GM10248 (cell line): ENCODE measurements around the gene PDE4B.

ENCODE experiments used
- CTCF ChIA-PET: fragments of 300-600 bp; sonication (Branson Sonifier 250); formaldehyde crosslinking; extraction: SDS; loops from one replicate; lab custom pipeline; 2021; ENCODE audit warnings: antibody characterized with exemption; lab: Yijun Ruan, JAX
- POLR2A ChIA-PET: fragments of 350-650 bp; sonication (Branson Sonifier 250); formaldehyde crosslinking; extraction: SDS; loops from one replicate; lab custom pipeline; 2020; ENCODE audit warnings: antibody characterized with exemption; lab: Yijun Ruan, JAX
- DNase-seq: peaks from one replicate; pipeline ENCODE4 v3.0.0; 2012; ENCODE audit errors: extremely low spot score
- CTCF ChIP-seq: IDR thresholded peaks from 2 replicates; pipeline ENCODE4 v1.5.1; 2012; ENCODE audit warnings: mild to moderate bottlenecking, low read depth; ENCODE audit errors: extremely low read depth, missing control alignments, control extremely low read depth

The PDE4B gene

GRCh38 chr1:65955503-65955902 is 162.8 kb downstream of the PDE4B start:
- DNase-seq: no peak
- TF ChIP-seq CTCF: no peak
- POLR2A ChIA-PET: no interaction called here
- CTCF ChIA-PET: interaction anchor here (0.7 to 3.6 kb wide), 4 partner anchors 11 to 490 kb away, joined by 3 to 40 read pairs (median 18); no protein-coding TSS in a partner anchor

- peak; percentile 40 for TF ChIP-seq CTCF
- ChIA-PET CTCF (interaction anchor here (0.8 to 7.7 kb wide), 13 partner anchors 14 to 546 kb away, joined by 3 to 149 read pairs (median 6); no protein-coding TSS in a partner anchor), POLR2A (no interaction called here)
- DNase-seq: peak; percentile 33
Measured at GRCh38 chr1:65958561-65959350, 166.1 kb downstream of the PDE4B start.

GRCh38 chr1:65959896-65960567 is 167.3 kb downstream of the PDE4B start:
- ChIA-PET CTCF (interaction anchor here (0.8 to 7.7 kb wide), 13 partner anchors 15 to 765 kb away, joined by 3 to 149 read pairs (median 3); no protein-coding TSS in a partner anchor), POLR2A (no interaction called here)
- no peak for TF ChIP-seq CTCF
- DNase-seq: no peak

GRCh38 chr1:65963156-65963888 is 170.6 kb downstream of the PDE4B start:
- no peak for TF ChIP-seq CTCF
- ChIA-PET CTCF (interaction anchor here (1.5 to 7.7 kb wide), 5 partner anchors 11 to 540 kb away, joined by 3 to 149 read pairs (median 6); no protein-coding TSS in a partner anchor), POLR2A (no interaction called here)
- no peak for DNase-seq

- ChIA-PET CTCF (interaction anchor here (1.5 to 7.7 kb wide), 4 partner anchors 10 to 540 kb away, joined by 3 to 149 read pairs (median 33); no protein-coding TSS in a partner anchor), POLR2A (no interaction called here)
- no peak for DNase-seq
- TF ChIP-seq CTCF: no peak
Measured at GRCh38 chr1:65964123-65964522, 171.4 kb downstream of the PDE4B start.
